ENCODE data around the gene DIS3L2.

DNA sequence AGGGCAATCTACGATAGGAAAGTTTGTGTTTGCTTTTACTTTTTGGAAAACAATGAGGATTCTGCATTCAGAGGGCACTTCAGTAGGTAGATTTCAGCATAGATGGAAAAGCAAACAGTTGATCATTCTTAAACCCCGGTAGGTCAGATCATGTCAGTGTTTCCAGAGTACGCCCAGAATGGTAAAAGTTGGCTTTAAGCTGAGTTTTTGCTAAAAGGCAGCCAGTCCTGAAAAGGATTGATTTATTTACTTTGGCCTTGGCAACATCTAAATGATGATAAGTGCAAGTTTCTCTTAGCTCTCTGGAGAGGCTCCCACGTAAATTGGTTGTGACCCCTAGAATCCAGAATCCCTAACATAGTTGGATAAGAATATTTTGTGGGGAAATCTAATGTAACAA, 168.0 kb downstream of the DIS3L2 start:
- TF ChIP-seq, protein P1, sequence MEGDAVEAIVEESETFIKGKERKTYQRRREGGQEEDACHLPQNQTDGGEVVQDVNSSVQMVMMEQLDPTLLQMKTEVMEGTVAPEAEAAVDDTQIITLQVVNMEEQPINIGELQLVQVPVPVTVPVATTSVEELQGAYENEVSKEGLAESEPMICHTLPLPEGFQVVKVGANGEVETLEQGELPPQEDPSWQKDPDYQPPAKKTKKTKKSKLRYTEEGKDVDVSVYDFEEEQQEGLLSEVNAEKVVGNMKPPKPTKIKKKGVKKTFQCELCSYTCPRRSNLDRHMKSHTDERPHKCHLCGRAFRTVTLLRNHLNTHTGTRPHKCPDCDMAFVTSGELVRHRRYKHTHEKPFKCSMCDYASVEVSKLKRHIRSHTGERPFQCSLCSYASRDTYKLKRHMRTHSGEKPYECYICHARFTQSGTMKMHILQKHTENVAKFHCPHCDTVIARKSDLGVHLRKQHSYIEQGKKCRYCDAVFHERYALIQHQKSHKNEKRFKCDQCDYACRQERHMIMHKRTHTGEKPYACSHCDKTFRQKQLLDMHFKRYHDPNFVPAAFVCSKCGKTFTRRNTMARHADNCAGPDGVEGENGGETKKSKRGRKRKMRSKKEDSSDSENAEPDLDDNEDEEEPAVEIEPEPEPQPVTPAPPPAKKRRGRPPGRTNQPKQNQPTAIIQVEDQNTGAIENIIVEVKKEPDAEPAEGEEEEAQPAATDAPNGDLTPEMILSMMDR (conservative IDR thresholded peaks at IDR 0.05; ENCODE audit: low read depth, low read length), result no peak
- TF ChIP-seq POLR2A (IDR thresholded peaks at IDR 0.05; ENCODE audit: low read depth, low read length), result no peak
- no peak for TF ChIP-seq MAFK (IDR thresholded peaks at IDR 0.05; ENCODE audit: low read depth, low read length)
- no peak for TF ChIP-seq FOS (IDR thresholded peaks at IDR 0.05; ENCODE audit: low read depth, low read length)
- TF ChIP-seq NFE2L2 (IDR thresholded peaks at IDR 0.05; ENCODE audit: low read depth, low read length), result no peak
- no peak for TF ChIP-seq BHLHE40 (IDR thresholded peaks at IDR 0.05; ENCODE audit: low read depth, low read length)
- TF ChIP-seq RAD21 (IDR thresholded peaks at IDR 0.05; ENCODE audit: low read length), result no peak
- no peak for TF ChIP-seq RFX5 (IDR thresholded peaks at IDR 0.05; ENCODE audit: low read depth, low read length)
- TF ChIP-seq, protein P2, sequence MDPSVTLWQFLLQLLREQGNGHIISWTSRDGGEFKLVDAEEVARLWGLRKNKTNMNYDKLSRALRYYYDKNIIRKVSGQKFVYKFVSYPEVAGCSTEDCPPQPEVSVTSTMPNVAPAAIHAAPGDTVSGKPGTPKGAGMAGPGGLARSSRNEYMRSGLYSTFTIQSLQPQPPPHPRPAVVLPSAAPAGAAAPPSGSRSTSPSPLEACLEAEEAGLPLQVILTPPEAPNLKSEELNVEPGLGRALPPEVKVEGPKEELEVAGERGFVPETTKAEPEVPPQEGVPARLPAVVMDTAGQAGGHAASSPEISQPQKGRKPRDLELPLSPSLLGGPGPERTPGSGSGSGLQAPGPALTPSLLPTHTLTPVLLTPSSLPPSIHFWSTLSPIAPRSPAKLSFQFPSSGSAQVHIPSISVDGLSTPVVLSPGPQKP (IDR thresholded peaks at IDR 0.05; ENCODE audit: borderline replicate concordance, low read depth, low read length), result no peak
- TF ChIP-seq CEBPB (IDR thresholded peaks at IDR 0.05; ENCODE audit: low read depth, low read length), result no peak
- TF ChIP-seq, protein P3, sequence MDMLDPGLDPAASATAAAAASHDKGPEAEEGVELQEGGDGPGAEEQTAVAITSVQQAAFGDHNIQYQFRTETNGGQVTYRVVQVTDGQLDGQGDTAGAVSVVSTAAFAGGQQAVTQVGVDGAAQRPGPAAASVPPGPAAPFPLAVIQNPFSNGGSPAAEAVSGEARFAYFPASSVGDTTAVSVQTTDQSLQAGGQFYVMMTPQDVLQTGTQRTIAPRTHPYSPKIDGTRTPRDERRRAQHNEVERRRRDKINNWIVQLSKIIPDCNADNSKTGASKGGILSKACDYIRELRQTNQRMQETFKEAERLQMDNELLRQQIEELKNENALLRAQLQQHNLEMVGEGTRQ (IDR thresholded peaks at IDR 0.05; ENCODE audit: low read depth, low read length), result no peak
- TF ChIP-seq MXI1 (IDR thresholded peaks at IDR 0.05; ENCODE audit: borderline replicate concordance, low read depth, low read length), result no peak
- TF ChIP-seq SMC3 (IDR thresholded peaks at IDR 0.05; ENCODE audit: low read depth, low read length), result no peak
